COR-L47 (cell line): Measurements from ENCODE around the gene ARNT2.

Source experiments
- DNase-seq: peaks from one replicate; lab custom pipeline; 2025; lab: John Stamatoyannopoulos, UW

The ARNT2 gene

DNA sequence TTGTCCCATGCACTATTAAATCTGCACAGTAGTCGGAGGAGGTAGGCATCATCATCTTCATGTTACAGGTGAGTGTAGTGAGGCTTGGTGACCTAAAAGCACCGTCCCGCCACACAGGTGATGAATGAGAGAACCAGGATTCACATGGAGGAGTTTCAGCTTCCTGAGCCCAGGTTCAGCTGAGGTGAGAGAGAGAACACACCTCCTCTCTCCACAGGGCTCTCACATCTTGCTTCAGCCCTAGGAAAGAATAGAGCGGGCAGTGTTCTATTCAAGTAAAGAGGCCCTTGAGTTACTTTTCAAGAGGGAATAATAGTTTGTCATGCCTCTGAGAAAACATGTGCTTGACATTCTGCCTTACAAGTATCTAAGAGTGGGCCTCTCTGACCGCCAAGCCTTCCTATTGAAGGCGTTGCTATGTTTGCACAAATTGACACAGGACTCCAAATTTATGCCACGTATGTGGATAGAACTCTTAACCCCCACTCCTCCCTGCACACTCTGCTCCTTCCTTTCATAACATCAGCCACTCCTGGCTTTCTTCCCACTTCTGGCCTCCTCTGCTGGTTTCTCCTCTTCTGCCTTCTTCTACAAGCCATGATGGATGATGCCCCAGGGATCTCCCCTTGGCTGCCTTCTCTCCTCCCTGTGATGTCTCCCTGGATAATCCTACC lies 152.6 kb downstream of the ARNT2 start:
- DNase-seq, result no peak

DNA sequence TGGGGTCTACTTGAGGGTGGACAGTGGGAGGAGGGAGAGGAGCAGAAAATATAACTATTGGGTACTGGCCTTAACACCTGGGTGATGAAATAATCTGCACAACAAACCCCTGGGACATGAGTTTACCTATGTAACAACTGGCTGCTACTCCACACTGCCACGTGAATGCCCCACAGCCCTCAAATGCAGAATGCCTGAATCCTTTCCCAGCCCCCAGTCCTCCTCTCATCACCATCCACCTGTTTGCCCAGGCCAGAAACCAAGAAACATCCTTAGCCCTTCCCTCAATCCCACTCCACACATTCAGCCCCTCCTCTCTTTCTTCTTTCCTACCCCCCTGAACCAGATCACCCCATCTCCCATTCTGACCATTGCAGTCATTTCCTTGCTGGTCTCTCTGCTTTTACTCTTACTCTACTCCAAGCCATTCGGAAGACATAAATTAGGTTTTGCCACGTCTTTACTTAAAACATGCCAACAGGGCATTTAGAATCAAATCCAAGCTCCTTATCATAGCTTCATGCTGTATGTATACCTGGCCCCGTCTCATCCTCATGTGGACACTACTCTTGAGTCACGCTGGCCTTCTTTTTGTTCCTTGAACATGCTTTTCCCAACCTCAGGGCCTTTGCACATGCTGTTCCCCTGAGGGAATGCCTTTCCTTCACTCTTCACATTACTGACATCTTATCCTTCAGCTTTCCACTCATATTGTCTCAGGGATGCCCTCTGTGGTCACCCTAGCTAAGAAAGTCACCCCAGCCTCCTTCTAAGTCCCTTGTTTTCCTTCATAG lies 153.5 kb downstream of the ARNT2 start:
- no peak for DNase-seq

DNA sequence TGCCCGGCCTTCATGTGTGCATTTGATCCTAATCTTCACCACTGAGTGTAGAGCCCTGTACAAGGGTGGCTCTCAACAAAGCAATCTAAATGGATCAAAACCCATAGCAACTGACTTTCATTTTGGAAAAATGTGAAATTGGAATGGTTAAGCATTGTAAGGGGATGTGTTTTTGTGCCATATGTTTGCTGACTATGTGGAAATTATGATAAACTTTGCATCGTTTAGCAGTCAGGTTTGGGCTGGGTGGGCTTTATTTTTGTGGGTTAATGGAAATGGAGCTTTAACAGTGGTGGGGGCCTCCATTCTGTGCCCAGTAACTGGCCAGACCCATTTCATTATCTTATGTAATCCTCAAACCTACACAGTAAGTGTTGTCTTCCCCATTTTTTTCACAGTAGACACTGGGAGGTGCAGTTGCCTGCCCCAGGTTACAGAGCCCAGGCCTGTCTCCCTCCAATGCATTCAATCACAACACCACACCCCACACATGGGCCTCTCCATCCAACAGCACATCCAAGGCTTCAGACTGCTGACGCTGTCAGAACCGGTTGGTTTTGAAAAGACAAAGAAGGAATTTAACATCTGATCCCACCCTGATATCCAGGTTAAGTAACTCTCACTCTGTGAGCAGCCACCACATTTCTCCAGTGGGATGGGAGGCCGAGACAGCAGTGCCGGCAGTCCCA lies 154.6 kb downstream of the ARNT2 start:
- DNase-seq, result no peak

DNA sequence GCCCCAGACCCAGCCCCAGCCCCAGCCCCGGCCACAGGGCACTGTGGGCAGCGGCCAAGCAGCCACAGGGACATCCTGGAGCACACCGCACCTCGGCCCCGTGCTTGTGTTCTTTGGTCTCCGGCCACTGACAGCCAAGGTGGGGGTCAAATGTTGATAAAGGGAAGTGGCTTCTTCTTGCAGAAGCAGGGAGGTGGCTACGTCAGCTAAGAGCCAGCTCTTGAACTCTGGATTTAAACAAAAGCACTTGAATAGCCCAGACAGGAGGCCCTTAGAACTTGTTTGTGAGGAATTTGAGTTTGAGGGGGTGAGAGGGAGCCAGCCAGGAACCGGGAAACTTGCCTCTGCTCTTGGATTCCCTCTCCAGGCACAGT lies 155.1 kb downstream of the ARNT2 start:
- DNase-seq, result no peak

DNA sequence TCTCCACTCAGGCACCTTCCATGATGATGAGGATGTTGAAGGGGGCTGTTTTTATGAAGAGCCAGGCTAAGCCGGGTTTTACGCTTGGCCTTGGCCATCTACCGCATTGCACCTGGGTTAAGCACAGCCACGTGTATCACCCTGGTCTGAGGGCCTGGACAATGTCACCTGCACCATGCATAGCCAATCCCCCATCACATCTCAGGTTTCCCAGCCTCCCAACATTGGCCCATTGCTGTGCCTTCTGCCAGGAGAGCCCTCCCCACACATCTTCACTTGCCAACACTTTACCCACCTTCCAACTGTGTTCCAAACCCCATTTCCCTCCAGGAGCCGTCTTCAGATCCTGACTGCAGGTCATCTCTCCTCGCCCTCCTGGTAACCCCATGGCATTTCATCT lies 155.6 kb downstream of the ARNT2 start:
- DNase-seq, result no peak

DNA sequence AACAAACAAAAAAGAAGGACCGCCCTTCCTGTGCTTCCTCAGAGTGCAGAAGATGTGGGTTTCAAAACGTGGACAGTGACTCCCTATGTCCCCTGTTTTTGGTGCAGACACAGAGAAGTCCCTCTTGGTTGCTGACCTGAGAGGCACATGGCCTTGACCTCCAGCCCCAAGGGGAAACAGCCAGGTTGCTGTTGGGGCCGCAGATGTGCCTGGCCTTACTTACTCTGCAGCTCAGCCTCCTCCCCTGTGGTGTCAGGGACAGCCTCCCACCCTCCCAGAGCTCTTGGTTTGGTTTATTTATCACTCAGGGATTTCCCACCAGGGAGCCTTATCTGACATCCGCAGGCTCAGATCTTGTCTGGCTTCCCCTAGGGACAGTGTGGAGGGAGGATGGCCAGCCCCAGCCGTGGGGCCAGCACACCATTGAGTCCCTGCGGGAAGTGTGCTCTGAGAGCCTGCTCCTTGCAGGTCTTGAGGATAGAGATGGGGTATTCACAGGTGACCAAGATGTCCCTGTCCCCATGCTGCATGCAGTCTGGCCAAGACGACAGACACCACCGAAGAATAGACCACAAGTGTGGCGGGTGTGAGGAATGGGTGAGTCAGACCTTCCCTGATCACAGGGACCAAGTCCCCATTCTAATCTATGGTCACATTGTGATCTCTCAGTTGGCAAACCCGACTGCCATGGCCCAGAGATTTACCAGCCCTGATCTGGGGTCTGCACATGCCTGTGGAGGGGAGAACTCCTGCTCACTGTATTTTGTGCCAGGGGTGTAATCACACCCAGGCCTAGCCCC lies 156.6 kb downstream of the ARNT2 start:
- DNase-seq, result no peak

DNA sequence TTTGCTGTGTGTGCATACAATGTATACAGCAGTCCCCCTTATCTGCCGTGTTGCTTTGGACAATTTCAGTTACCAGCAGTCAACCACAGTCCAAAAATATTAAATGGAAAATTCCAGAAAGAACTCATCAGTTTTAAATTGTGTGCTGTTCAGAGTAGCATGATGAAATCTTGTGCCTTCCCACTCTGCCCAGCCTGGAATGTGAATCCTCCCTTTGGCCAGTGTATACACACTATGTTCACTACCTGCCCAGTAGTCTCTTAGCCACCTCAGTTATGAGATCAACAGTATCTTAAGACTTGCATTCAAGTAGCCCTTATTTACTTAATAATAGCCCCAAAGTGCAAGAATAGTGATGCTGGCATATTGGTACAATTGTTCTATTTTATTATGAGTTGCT lies 157.3 kb downstream of the ARNT2 start:
- no peak for DNase-seq

DNA sequence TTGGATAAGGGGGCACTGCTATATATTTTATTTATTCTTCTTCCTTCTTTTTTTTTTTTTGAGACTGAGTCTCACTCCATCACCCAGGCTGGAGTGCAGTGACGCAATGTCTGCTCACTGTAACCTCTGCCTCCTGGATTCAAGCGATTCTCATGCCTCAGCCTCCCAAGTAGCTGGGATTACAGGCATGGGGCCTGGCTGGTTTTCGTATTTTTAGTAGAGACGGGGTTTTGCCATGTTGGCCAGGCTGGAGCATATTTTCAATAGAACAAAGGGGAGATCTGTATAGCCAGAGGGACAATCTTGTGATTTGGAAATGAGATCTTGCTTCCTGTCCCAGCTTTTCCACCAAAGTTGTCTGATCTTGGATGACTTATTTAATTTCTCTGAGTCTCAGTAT lies 157.9 kb downstream of the ARNT2 start:
- no peak for DNase-seq

DNA sequence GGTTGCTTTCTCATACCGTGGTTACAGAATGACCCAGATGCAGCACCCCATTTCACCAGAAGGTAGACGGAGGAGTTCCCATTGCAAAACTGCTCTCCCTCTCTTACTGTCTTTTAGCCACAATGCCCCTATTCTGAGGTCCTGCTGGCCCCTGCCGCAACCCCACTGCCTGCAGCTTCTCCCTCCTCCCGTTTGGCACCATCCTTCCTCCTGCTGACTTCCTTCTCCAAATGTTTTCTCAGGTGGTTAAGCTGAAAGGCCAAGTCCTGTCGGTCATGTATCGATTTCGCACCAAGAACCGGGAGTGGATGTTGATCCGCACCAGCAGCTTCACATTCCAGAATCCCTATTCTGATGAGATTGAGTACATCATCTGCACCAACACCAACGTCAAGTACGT lies 158.7 kb downstream of the ARNT2 start:
- DNase-seq, result no peak

DNA sequence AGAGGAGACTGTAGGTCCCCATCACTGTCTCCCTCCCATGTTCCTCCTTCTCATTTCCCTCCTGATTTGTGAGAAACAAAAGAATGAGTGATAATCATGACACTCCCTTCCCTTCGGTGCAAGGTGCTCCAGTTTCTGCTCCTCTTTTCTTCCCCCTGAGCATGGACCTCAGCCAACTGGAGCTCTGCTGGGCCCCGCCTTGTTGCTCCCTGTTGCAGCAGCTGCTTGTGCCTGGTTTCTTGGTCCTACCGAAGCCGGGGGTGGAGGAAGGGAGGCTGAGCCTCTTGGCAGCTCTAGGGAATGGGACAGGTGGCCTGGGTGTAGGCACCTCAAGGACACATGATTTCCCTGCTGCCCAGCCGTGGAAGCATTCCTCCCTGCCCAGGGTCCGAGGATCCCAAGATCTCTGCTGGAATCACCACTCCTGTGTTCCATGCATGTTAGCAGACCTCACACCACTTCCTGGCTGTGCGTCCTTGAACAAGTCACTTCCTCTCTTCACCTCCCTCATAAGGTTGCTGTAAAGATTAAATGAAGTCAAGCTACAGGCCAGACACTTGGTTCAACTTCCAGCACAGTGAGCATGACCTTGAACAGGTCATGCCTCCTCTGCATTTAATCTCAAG lies 159.3 kb downstream of the ARNT2 start:
- peak; percentile 52 for DNase-seq

GRCh38 chr15:80564056-80564455 lies 159.9 kb downstream of the ARNT2 start:
- no peak for DNase-seq

- DNase-seq, result no peak
These were observed 161.2 kb downstream of the ARNT2 start for GRCh38 chr15:80565398-80565797.

- DNase-seq, result no peak
These were observed 161.8 kb downstream of the ARNT2 start for GRCh38 chr15:80565988-80566387.

DNA sequence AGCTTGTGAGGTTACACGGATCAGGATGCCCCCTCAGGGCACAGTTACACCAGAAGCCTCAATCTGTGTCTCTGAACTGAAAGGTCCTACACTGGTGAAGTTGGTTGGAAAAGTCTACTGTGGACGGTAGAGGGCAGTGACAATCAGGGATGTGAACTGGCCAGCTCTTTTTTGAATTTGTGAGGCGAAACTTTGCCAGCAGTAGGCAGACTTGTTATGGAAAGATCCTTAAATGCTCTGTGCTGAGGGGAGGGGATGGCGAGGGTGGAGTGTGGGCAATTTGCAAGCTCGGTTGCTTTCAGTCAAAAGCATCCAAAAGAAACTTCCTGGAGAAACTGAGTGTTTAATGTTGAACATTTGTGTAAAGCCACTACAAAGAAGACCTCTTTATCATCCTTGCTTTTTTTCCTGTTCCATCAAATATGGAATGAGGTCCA lies 163.6 kb downstream of the ARNT2 start:
- peak; percentile 29 for DNase-seq

DNA sequence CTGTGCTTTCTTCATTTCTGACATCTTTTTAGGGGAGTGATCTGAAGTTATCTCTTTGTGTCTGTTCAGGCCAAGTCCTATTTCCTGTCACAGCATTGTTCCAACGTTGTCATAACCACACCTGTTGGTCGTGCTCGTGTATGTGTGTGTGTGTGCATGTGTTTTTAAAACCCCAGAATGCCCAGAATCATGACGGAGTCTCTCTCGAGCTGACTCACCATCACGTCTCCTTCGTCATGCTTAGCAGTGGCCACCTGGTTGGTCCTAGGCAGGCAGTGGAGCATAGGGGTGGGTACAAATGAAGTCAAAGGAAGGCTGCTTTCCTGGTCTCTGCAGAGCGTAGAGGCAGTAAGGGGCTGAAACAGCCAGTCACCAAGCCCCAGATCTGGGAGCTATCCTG lies 164.1 kb downstream of the ARNT2 start:
- no peak for DNase-seq

- no peak for DNase-seq
These were observed 164.9 kb downstream of the ARNT2 start for GRCh38 chr15:80568876-80569605.

DNA sequence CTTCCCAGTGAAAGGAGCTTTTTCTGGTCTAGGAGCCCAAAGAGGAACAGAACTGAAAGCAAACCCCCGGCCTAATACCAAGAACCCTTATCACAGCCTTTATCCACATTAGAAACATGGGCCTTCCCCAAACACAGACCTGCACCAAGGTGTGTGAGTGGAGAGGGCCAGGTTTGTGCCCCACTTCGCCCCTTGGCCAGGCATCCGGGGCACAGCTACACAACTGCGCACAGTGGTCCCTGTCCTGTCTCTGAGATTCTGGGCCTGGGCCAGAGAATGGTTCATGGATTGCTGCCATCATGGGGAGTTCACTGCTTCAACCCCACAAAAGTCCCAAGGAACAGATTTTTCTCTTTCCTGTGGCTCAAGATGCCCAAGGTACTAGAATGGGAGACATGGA lies 165.5 kb downstream of the ARNT2 start:
- DNase-seq, result no peak

DNA sequence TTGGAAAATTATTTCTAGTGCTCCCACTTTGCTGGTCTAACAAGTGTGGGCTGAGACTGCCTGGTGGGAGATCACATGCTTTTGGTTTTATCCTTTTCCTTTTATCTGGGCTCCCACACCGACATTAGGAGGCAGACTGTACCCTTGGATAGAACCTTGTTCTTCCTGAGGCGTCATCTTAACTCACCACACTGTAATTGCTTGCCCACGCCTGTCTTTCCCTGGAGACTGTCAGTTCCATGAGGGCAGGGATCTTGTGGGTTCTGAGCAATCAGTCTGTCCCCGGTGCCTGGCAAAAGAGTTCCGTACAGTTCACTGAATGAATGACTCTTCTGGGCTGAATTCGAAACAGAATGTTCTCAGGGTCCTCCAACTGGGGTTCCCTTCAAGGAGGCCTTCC lies 166.4 kb downstream of the ARNT2 start:
- DNase-seq, result no peak

GRCh38 chr15:80572337-80572736 lies 168.2 kb downstream of the ARNT2 start:
- no peak for DNase-seq

GRCh38 chr15:80573606-80574005 lies 169.4 kb downstream of the ARNT2 start:
- DNase-seq, result no peak

DNA sequence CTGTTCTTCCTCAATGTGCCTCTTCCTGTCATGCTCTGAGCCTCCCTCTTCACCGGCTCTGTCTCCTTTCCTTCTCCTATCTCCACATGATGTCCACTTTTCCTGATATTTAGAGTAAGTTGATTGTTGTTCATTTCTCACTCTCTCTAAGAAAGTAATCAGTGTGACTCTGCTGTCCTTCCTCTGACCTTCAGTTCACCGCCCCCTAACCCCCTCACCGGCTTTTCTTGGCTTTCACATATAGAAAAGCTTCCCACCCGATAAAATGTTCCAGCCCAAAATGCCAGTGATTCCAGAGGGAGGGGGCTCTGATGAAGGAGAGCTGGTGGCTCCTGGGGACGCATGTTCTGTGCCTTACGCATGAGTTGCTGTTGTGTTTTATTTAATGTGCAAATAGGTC lies 170.4 kb downstream of the ARNT2 start:
- DNase-seq, result no peak
